H9 (cell line): ENCODE results near the gene CYP27A1. TPM values are rescaled to one million over a fixed set of nuclear protein-coding genes. Genes with fewer than 3 reads are reported as not detected.

Experiments
- DNase-seq: peaks from one replicate; pipeline ENCODE4 v3.0.0-alpha.2; 2017
- H2AFZ ChIP-seq: one replicate; pipeline ENCODE4 v1.6.1; 2013; ENCODE audit warnings: mild to moderate bottlenecking, low read length, control low read depth, moderate library complexity
- H2AK5ac ChIP-seq: 2 replicates; pipeline ENCODE4 v1.6.1; 2013; ENCODE audit warnings: low read length, control low read depth, mixed read lengths; ENCODE audit not compliant: insufficient read length
- H2BK120ac ChIP-seq: one replicate; pipeline ENCODE4 v1.6.1; 2013; ENCODE audit warnings: low read depth, mild to moderate bottlenecking, low read length, control low read depth, inconsistent platforms; ENCODE audit not compliant: poor library complexity, severe bottlenecking
- H2BK12ac ChIP-seq: 2 replicates; pipeline ENCODE4 v1.6.1; 2013; ENCODE audit warnings: low read length, control low read depth, mixed read lengths, low read depth; ENCODE audit not compliant: insufficient read length
- H2BK15ac ChIP-seq: 2 replicates; pipeline ENCODE4 v1.6.1; 2013; ENCODE audit warnings: low read depth, low read length, control low read depth
- H2BK20ac ChIP-seq: one replicate; pipeline ENCODE4 v1.6.1; 2013; ENCODE audit warnings: low read depth, mild to moderate bottlenecking, low read length, control low read depth, inconsistent platforms; ENCODE audit not compliant: poor library complexity, severe bottlenecking
- H2BK5ac ChIP-seq: 2 replicates; pipeline ENCODE4 v1.6.1; 2013; ENCODE audit warnings: low read length, control low read depth, mixed read lengths; ENCODE audit not compliant: insufficient read length
- H3K14ac ChIP-seq: 2 replicates; pipeline ENCODE4 v1.6.1; 2013; ENCODE audit warnings: low read length, control low read depth; ENCODE audit not compliant: insufficient read depth
- H3K18ac ChIP-seq: 2 replicates; pipeline ENCODE4 v1.6.1; 2013; ENCODE audit warnings: low read depth, mild to moderate bottlenecking, mixed read lengths, low read length, control low read depth; ENCODE audit not compliant: insufficient read length
- H3K23ac ChIP-seq: 2 replicates; pipeline ENCODE4 v1.6.1; 2013; ENCODE audit warnings: low read length, control low read depth, mixed read lengths, low read depth; ENCODE audit not compliant: insufficient read length
- H3K23me2 ChIP-seq: 2 replicates; pipeline ENCODE4 v1.6.1; 2013; ENCODE audit warnings: low read depth, mild to moderate bottlenecking, mixed read lengths, low read length, control low read depth; ENCODE audit not compliant: insufficient read length, poor library complexity, severe bottlenecking
- H3K27ac ChIP-seq: 2 replicates; pipeline ENCODE4 v1.5.1; 2013; ENCODE audit warnings: low read length, control low read depth, mixed read lengths, low read depth; ENCODE audit not compliant: insufficient read length
- H3K27me3 ChIP-seq: 2 replicates; pipeline ENCODE4 v1.6.1; 2013; ENCODE audit warnings: low read length, control low read depth, inconsistent platforms; ENCODE audit not compliant: insufficient read depth
- H3K4ac ChIP-seq: 2 replicates; pipeline ENCODE4 v1.6.1; 2013; ENCODE audit warnings: low read depth, mild to moderate bottlenecking, control low read depth, inconsistent platforms, low read length, moderate library complexity
- H3K4me1 ChIP-seq: 2 replicates; pipeline ENCODE4 v1.6.1; 2013; ENCODE audit warnings: low read length, control low read depth, inconsistent platforms; ENCODE audit not compliant: insufficient read depth
- H3K4me2 ChIP-seq: 2 replicates; pipeline ENCODE4 v1.6.1; 2013; ENCODE audit warnings: low read length, control low read depth, mixed read lengths; ENCODE audit not compliant: insufficient read length, insufficient read depth
- H3K56ac ChIP-seq: 2 replicates; pipeline ENCODE4 v1.6.1; 2013; ENCODE audit warnings: low read depth, mild to moderate bottlenecking, mixed read lengths, low read length, control low read depth; ENCODE audit not compliant: insufficient read length
- H3K79me1 ChIP-seq: 2 replicates; pipeline ENCODE4 v1.6.1; 2013; ENCODE audit warnings: low read depth, mild to moderate bottlenecking, moderate library complexity, low read length, control low read depth, inconsistent platforms; ENCODE audit not compliant: insufficient read depth, poor library complexity, severe bottlenecking
- H3K79me2 ChIP-seq: 2 replicates; pipeline ENCODE4 v1.6.1; 2013; ENCODE audit warnings: low read length, control low read depth, inconsistent platforms; ENCODE audit not compliant: insufficient read depth
- H3K9ac ChIP-seq: 2 replicates; pipeline ENCODE4 v1.6.1; 2013; ENCODE audit warnings: low read length, control low read depth, mixed read lengths; ENCODE audit not compliant: insufficient read length; ENCODE audit errors: extremely low read depth
- H3K9me3 ChIP-seq: one replicate; pipeline ENCODE4 v1.6.1; 2013; ENCODE audit warnings: low read depth, low read length, inconsistent platforms; ENCODE audit not compliant: control insufficient read depth
- H3T11ph ChIP-seq: one replicate; pipeline ENCODE4 v1.6.1; 2013; ENCODE audit warnings: mild to moderate bottlenecking, low read length, control low read depth, inconsistent platforms
- H4K20me1 ChIP-seq: one replicate; pipeline ENCODE4 v1.6.1; 2013; ENCODE audit not compliant: control insufficient read depth, insufficient read length, insufficient read depth
- H4K5ac ChIP-seq: 2 replicates; pipeline ENCODE4 v1.6.1; 2013; ENCODE audit warnings: low read depth, mild to moderate bottlenecking, mixed read lengths, low read length, control low read depth; ENCODE audit not compliant: insufficient read length
- H4K8ac ChIP-seq: replicated peaks from 2 replicates; pipeline ENCODE4 v1.6.1; 2013; ENCODE audit warnings: low read length, control low read depth, mixed read lengths, low read depth; ENCODE audit not compliant: insufficient read length
- H4K91ac ChIP-seq: 2 replicates; pipeline ENCODE4 v1.6.1; 2013; ENCODE audit warnings: low read depth, mild to moderate bottlenecking, moderate library complexity, mixed read lengths, low read length, control low read depth; ENCODE audit not compliant: insufficient read length
- H3K27ac Mint-ChIP-seq, 3 experiments: 2 replicates in 2 of 3; 3 replicates in 1 of 3; pipeline ENCODE4 v1.8.0; 2020 to 2021; ENCODE audit warnings: mixed read lengths in 3 of 3, mild to moderate bottlenecking in 1 of 3, moderate library complexity in 1 of 3
- H3K27me3 Mint-ChIP-seq: 2 replicates; pipeline ENCODE4 v1.8.0; 2021; ENCODE audit warnings: low read depth, mild to moderate bottlenecking, moderate library complexity, mixed read lengths
- H3K36me3 Mint-ChIP-seq, 3 experiments: 2 replicates in 2 of 3; 3 replicates in 1 of 3; pipeline ENCODE4 v1.8.0; 2020 to 2021; ENCODE audit warnings: low read depth in 3 of 3, mixed read lengths in 3 of 3; ENCODE audit not compliant: insufficient read depth in 1 of 3
- H3K4me1 Mint-ChIP-seq, 2 experiments: 2 replicates each; pipeline ENCODE4 v1.8.0; 2020; ENCODE audit warnings: mixed read lengths in 2 of 2
- H3K4me3 Mint-ChIP-seq, 2 experiments: 2 replicates in 1 of 2; 3 replicates in 1 of 2; pipeline ENCODE4 v1.8.0; 2020 to 2021; ENCODE audit warnings: mild to moderate bottlenecking in 2 of 2, mixed read lengths in 2 of 2, moderate library complexity in 1 of 2
- H3K9me3 Mint-ChIP-seq, 2 experiments: 2 replicates in 1 of 2; 3 replicates in 1 of 2; pipeline ENCODE4 v1.8.0; 2020; ENCODE audit warnings: mild to moderate bottlenecking in 2 of 2, mixed read lengths in 2 of 2, moderate library complexity in 1 of 2
- CTCF ChIP-seq: fragments of 200-600 bp; sonication (generic); conservative IDR thresholded peaks from 3 replicates; pipeline ENCODE4 v1.8.0; 2021; ENCODE audit warnings: antibody characterized with exemption, mild to moderate bottlenecking
- WGBS: extraction: QIAGEN DNeasy Blood & Tissue Kit; methylation state at CpG from one replicate; pipeline ENCODE4 v1.1.7; 2013; ENCODE audit warnings: missing lambda C conversion rate, low lambda C conversion rate, mixed read lengths; ENCODE audit not compliant: insufficient read length; ENCODE audit errors: extremely low coverage; 5-methylcytosine and 5-hydroxymethylcytosine counted together
- total RNA-seq: library from RNA; stranded (reverse); gene quantifications from 2 replicates; pipeline ENCODE4 v1.2.1, GENCODE V29; 2021

CYP27A1 gene
- total RNA-seq, 1 experiment from 2014 or later, result 3.1 TPM

GRCh38 chr2:218754781-218755180, 27.2 kb upstream of the CYP27A1 start:
- TF ChIP-seq CTCF, result no peak
- no peaks in the 10 kb centered on the region for H3K27me3 Mint-ChIP-seq
- H3K27me3 ChIP-seq, result no peaks in the 10 kb centered on the region

More at GRCh38 chr2:218754781-218755180, 27.2 kb upstream of the CYP27A1 start:
- H3K27ac ChIP-seq, result no peak overlapping the region
- no peak overlapping the region for H3K18ac ChIP-seq
- no peaks in the 10 kb centered on the region for H3K79me2 ChIP-seq
- no peaks in the 10 kb centered on the region for H3K23me2 ChIP-seq
- H4K91ac ChIP-seq, result no peak overlapping the region
- no peak overlapping the region for H2BK12ac ChIP-seq
- no peak overlapping the region for H4K5ac ChIP-seq
- H3T11ph ChIP-seq, result no peak overlapping the region
- no peak overlapping the region for H3K14ac ChIP-seq
- H4K8ac ChIP-seq, result no peak overlapping the region
- no peaks in the 10 kb centered on the region for H3K9me3 ChIP-seq
- H3K4me1 ChIP-seq, result no peaks in the 10 kb centered on the region
- H2BK15ac ChIP-seq, result no peak overlapping the region
- H3K23ac ChIP-seq, result no peak overlapping the region
- no peak overlapping the region for H3K56ac ChIP-seq
- no peaks in the 10 kb centered on the region for H3K79me1 ChIP-seq
- no peak for DNase-seq
- Mint-ChIP-seq H3K4me3 (no peak overlapping the region), H3K4me1 (no peaks in the 10 kb centered on the region), H3K36me3 (peaks cover 32 to 82% (median 53%) of the 10 kb centered on the region in 3 experiments), H3K27ac (no peak overlapping the region), H3K9me3 (no peaks in the 10 kb centered on the region)
- no peak overlapping the region for H2AFZ ChIP-seq
- no peak overlapping the region for H2BK20ac ChIP-seq
- no peak overlapping the region for H3K4ac ChIP-seq
- WGBS, result no CpG with 5 or more reads among the region's 7 CpGs
- H2BK5ac ChIP-seq, result no peak overlapping the region
- H3K4me2 ChIP-seq, result no peak overlapping the region
- H4K20me1 ChIP-seq, result no peaks in the 10 kb centered on the region
- H3K9ac ChIP-seq, result no peak overlapping the region
- no peak overlapping the region for H2AK5ac ChIP-seq
- H2BK120ac ChIP-seq, result no peak overlapping the region
